GM23338 (cell line): ENCODE results near the gene MALRD1. TPM values are rescaled to one million over a fixed set of nuclear protein-coding genes. Genes with fewer than 3 reads are reported as not detected.
A peak's percentile ranks its signal among the peaks of the same experiment; 100 is the strongest.

Experiments
- ATAC-seq: fragments of 200-7000 bp; cut with Tn5 transposase; 3 replicates; pipeline ENCODE4 v1.9.1; 2020
- DNase-seq: peaks from one replicate; pipeline ENCODE4 v3.0.0-alpha.2; 2015; ENCODE audit warnings: low spot score
- H2AFZ ChIP-seq: fragments of 200-600 bp; sonication (generic); 2 replicates; pipeline ENCODE4 v1.8.0; 2016; ENCODE audit warnings: antibody characterized with exemption, mild to moderate bottlenecking, moderate library complexity
- H3F3A ChIP-seq: fragments of 200-600 bp; sonication (generic); replicated peaks from 2 replicates; pipeline ENCODE4 v1.8.0; 2017; ENCODE audit warnings: antibody characterized with exemption, mixed run types, low read depth
- H3K27ac ChIP-seq: fragments of 200-600 bp; sonication (generic); 2 replicates; pipeline ENCODE4 v1.6.1; 2016; ENCODE audit warnings: low read depth
- H3K27me3 ChIP-seq: fragments of 200-600 bp; sonication (generic); 2 replicates; pipeline ENCODE4 v1.8.0; 2016; ENCODE audit warnings: mild to moderate bottlenecking, mixed run types, moderate library complexity; ENCODE audit not compliant: insufficient read depth
- H3K36me3 ChIP-seq: fragments of 200-600 bp; sonication (generic); 2 replicates; pipeline ENCODE4 v1.8.0; 2016; ENCODE audit warnings: mild to moderate bottlenecking; ENCODE audit not compliant: insufficient read depth
- H3K4me1 ChIP-seq: fragments of 200-600 bp; sonication (generic); 2 replicates; pipeline ENCODE4 v1.8.0; 2016; ENCODE audit warnings: mild to moderate bottlenecking, moderate library complexity; ENCODE audit not compliant: insufficient read depth
- H3K4me2 ChIP-seq: fragments of 200-600 bp; sonication (generic); 2 replicates; pipeline ENCODE4 v1.7.1; 2017; ENCODE audit warnings: mixed run types
- H3K4me3 ChIP-seq: fragments of 200-600 bp; sonication (generic); 2 replicates; pipeline ENCODE4 v1.6.1; 2016; ENCODE audit warnings: mixed run types
- H3K79me2 ChIP-seq: fragments of 200-600 bp; sonication (generic); replicated peaks from 2 replicates; pipeline ENCODE4 v1.8.0; 2017; ENCODE audit warnings: mild to moderate bottlenecking; ENCODE audit not compliant: insufficient read depth
- H3K9me2 ChIP-seq: fragments of 200-600 bp; sonication (generic); 2 replicates; pipeline ENCODE4 v1.8.0; 2017; ENCODE audit not compliant: insufficient read depth
- H4K20me1 ChIP-seq: fragments of 200-600 bp; sonication (generic); replicated peaks from 2 replicates; pipeline ENCODE4 v1.8.0; 2017; ENCODE audit warnings: mild to moderate bottlenecking; ENCODE audit not compliant: insufficient read depth
- H3K27ac Mint-ChIP-seq: 2 replicates; pipeline ENCODE4 v1.8.0; 2020; ENCODE audit warnings: inconsistent platforms, mild to moderate bottlenecking, moderate library complexity, mixed read lengths
- H3K27me3 Mint-ChIP-seq: 3 replicates; pipeline ENCODE4 v1.8.0; 2022; ENCODE audit warnings: low read depth, mild to moderate bottlenecking, moderate library complexity, mixed read lengths, inconsistent platforms; ENCODE audit not compliant: insufficient read depth, poor library complexity
- H3K36me3 Mint-ChIP-seq: 3 replicates; pipeline ENCODE4 v1.8.0; 2021; ENCODE audit warnings: low read depth, mild to moderate bottlenecking, inconsistent platforms, moderate library complexity, mixed read lengths
- H3K4me1 Mint-ChIP-seq: 3 replicates; pipeline ENCODE4 v1.8.0; 2020; ENCODE audit warnings: mild to moderate bottlenecking, inconsistent platforms, mixed read lengths
- H3K4me3 Mint-ChIP-seq: 3 replicates; pipeline ENCODE4 v1.8.0; 2021; ENCODE audit warnings: moderate library complexity, mild to moderate bottlenecking, inconsistent platforms, mixed read lengths
- H3K9me3 Mint-ChIP-seq: 3 replicates; pipeline ENCODE4 v1.8.0; 2020; ENCODE audit warnings: moderate library complexity, mild to moderate bottlenecking, inconsistent platforms, mixed read lengths
- CREB1 ChIP-seq: fragments of 250-450 bp; sonication (Bioruptor Pico); IDR thresholded peaks from 2 replicates; pipeline ENCODE4 v1.5.0; 2020; ENCODE audit warnings: low read depth, mild to moderate bottlenecking, moderate library complexity
- CTCF ChIP-seq, 2 experiments: fragments of 200-600 bp in 1 of 2; sonication (generic) in 1 of 2; conservative IDR thresholded peaks; 2 replicates each; pipeline versions ENCODE4 v1.5.1 to v1.6.1; 2016 to 2017; ENCODE audit warnings: antibody characterized with exemption in 2 of 2, low read depth in 2 of 2, mild to moderate bottlenecking in 2 of 2, moderate library complexity in 1 of 2
- ETS1 ChIP-seq: IDR thresholded peaks from 2 replicates; pipeline ENCODE4 v1.6.1; 2016; ENCODE audit warnings: antibody characterized with exemption
- EZH2 ChIP-seq: fragments of 200-600 bp; sonication (generic); IDR thresholded peaks from one replicate; pipeline ENCODE4 v1.8.0; 2017; ENCODE audit warnings: antibody characterized with exemption, mild to moderate bottlenecking, low read depth; ENCODE audit not compliant: unreplicated experiment
- EZH2phosphoT487 ChIP-seq: fragments of 200-600 bp; sonication (generic); IDR thresholded peaks from one replicate; pipeline ENCODE4 v1.8.1; 2018; ENCODE audit warnings: antibody characterized with exemption; ENCODE audit not compliant: unreplicated experiment
- JUNB ChIP-seq: IDR thresholded peaks from one replicate; pipeline ENCODE4 v1.6.1; 2016; ENCODE audit warnings: antibody characterized with exemption; ENCODE audit not compliant: unreplicated experiment
- NANOG ChIP-seq: IDR thresholded peaks from 2 replicates; pipeline ENCODE4 v1.6.1; 2016; ENCODE audit warnings: antibody characterized with exemption, borderline replicate concordance
- POLR2AphosphoS5 ChIP-seq: IDR thresholded peaks from 2 replicates; pipeline ENCODE4 v1.6.1; 2016; ENCODE audit warnings: antibody characterized with exemption, low read depth
- STAT1 ChIP-seq: IDR thresholded peaks from one replicate; pipeline ENCODE4 v1.6.1; 2016; ENCODE audit warnings: antibody characterized with exemption; ENCODE audit not compliant: unreplicated experiment
- ZNF114 ChIP-seq: fragments of 250-450 bp; sonication (Bioruptor Pico); IDR thresholded peaks from 2 replicates; pipeline ENCODE4 v1.5.0; 2020; ENCODE audit warnings: mild to moderate bottlenecking, moderate library complexity
- ZNF331 ChIP-seq: fragments of 250-450 bp; sonication (Bioruptor Pico); IDR thresholded peaks from 2 replicates; pipeline ENCODE4 v1.5.0; 2020; ENCODE audit warnings: low read depth, mild to moderate bottlenecking, moderate library complexity
- ZNF462 ChIP-seq: fragments of 250-450 bp; sonication (Bioruptor Pico); IDR thresholded peaks from 2 replicates; pipeline ENCODE4 v1.5.0; 2020; ENCODE audit warnings: mild to moderate bottlenecking, moderate library complexity
- polyA plus RNA-seq: library from polyadenylated mRNA; unstranded; fragments of >200 nt; fragmentation: Nextera tagmentation; extraction: Ambion mirVana; gene quantifications from 2 replicates; pipeline ENCODE4 v1.2.1, GENCODE V29; 2016
- total RNA-seq: library from RNA; depleted of rRNA; stranded (reverse); fragments of >200 nt; shearing (Covaris generic); gene quantifications from 2 replicates; pipeline ENCODE4 v1.2.3, GENCODE V29; 2014

MALRD1 gene
- total and polyA plus RNA-seq, 2 experiments from 2014 or later, result 0.42 to 1.9 TPM

- Histone ChIP-seq H3K27ac (no peak overlapping the region), H4K20me1 (no peaks in the 10 kb centered on the region), H3K4me1 (no peaks in the 10 kb centered on the region), H3F3A (no peaks in the 10 kb centered on the region), H3K36me3 (no peaks in the 10 kb centered on the region), H3K4me3 (no peak overlapping the region), H3K9me2 (no peaks in the 10 kb centered on the region), H3K4me2 (no peak overlapping the region), H3K27me3 (no peaks in the 10 kb centered on the region), H2AFZ (0 out of 2 replicates have a peak overlapping the region, but pooled peaks have one; percentile 18), H3K79me2 (no peaks in the 10 kb centered on the region)
- TF ChIP-seq ZNF462 (CRISPR knock-in tag) (no peak), EZH2phosphoT487 (no peak), ETS1 (no peak), STAT1 (no peak), CTCF (conservative IDR thresholded peaks at IDR 0.05; ENCODE audit: low read depth in 2 of 2) (no peak), POLR2AphosphoS5 (no peak), EZH2 (no peak), NANOG (no peak), ZNF114 (no peak), ZNF331 (CRISPR knock-in tag) (no peak), CREB1 (CRISPR knock-in tag) (no peak), JUNB (no peak)
- H3K27ac Mint-ChIP-seq, result no peak overlapping the region
- ATAC-seq (peak; percentile 27; the same call in 1 of the 3 replicates), DNase-seq (no peak)
- no peaks in the 10 kb centered on the region for H3K4me1 Mint-ChIP-seq
- H3K4me3 Mint-ChIP-seq, result no peak overlapping the region
- no peaks in the 10 kb centered on the region; the same call in 2 of the 3 replicates for H3K9me3 Mint-ChIP-seq
- H3K36me3 Mint-ChIP-seq, result no peaks in the 10 kb centered on the region; the same call in 2 of the 3 replicates
- H3K27me3 Mint-ChIP-seq, result no peaks in the 10 kb centered on the region
Observed at GRCh38 chr10:19683356-19683755, 634.8 kb downstream of the MALRD1 start.
